ENCODE results near the gene USP47. TPM values are rescaled to one million over a fixed set of nuclear protein-coding genes. Genes with fewer than 3 reads are reported as not detected.

Gene USP47
- total RNA-seq, 5 donors from 2014 or later (not counting 1 experiment from before 2014, with no cell fraction given), result 49.3 to 77.6 (median 58.6) TPM

DNA sequence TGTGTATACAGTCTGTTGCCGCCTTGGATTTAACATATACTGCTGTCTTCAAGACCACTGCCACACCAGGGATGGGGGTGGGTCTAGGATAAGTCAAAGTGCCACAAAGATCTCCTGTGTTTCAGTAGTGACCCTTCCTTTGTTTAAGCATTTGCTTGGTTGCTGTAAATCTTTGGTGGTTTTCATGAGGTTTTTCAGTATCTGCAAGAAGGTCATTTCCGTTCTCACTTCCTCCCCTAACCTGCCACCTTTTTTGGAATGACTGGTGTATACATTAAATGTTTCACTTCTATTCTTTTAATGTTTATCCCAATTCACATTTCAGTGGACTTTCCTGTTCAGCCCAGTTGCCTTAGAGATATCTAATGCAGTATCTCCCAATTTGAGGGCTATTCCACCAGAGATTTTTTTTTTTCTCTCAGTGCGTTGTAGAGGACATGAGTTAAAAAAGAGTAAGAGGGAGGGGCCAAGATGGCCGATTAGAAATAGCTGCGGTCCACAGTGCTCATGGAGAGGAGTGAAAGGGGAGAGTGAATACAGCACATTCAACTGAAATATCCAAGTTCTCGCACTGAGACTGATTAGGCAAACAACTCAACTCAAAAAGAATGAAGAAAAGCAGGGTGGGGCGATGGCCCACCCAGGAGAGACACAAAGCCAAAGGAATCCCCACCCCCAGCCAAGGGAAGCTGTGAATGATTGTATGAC, 43.2 kb downstream of the USP47 start:
- POLR2A ChIA-PET, result no interaction called here
- peaks cover 50 to 60% (median 55%) of the 10 kb centered on the region in 3 donors for H3K4me1 Mint-ChIP-seq
- H3K4me3 Mint-ChIP-seq, result peak overlapping the region in 1 of 3 donors; percentile 14

GRCh38 chr11:11894486-11894885, 52.7 kb downstream of the USP47 start:
- H3K36me3 Mint-ChIP-seq, result peaks cover 42% of the 10 kb centered on the region
- CTCF ChIA-PET, result no interaction called here
- no peaks in the 10 kb centered on the region for H3K27me3 Mint-ChIP-seq

More for the DNA sequence above, 43.2 kb downstream of the USP47 start:
- Histone ChIP-seq H3K9me3 (no peaks in the 10 kb centered on the region), H3K4me1 (ENCODE audit: control insufficient read depth in 1 of 2, extremely low read depth in 1 of 2, insufficient read depth in 2 of 2, low read length in 2 of 2) (peaks cover 7 to 8% of the 10 kb centered on the region in 2 experiments), H3K27ac (ENCODE audit: low read length) (no peak overlapping the region), H3K27me3 (replicated peaks in 1 of 2; ENCODE audit: control insufficient read depth in 2 of 2, extremely low read depth in 1 of 2, insufficient read depth in 2 of 2, low read length in 1 of 2) (no peaks in the 10 kb centered on the region), H3K4me3 (ENCODE audit: control insufficient read depth in 1 of 2, extremely low read depth in 1 of 2, low read length in 1 of 2) (no peak overlapping the region), H3K36me3 (ENCODE audit: control insufficient read depth in 2 of 2, extremely low read depth in 1 of 2, insufficient read depth in 1 of 2, low read length in 1 of 2) (peaks cover 10 to 49% of the 10 kb centered on the region in 2 donors)
- H3K36me3 Mint-ChIP-seq, result peaks cover 78% of the 10 kb centered on the region
- ATAC-seq (replicated peaks in 1 of 4) (peak in 1 of 4 experiments; percentile 19), DNase-seq (peak in 1 of 35 experiments; percentile 12)
- no peaks in the 10 kb centered on the region for H3K9me3 Mint-ChIP-seq
- CTCF ChIA-PET, result no interaction called here
- H3K27ac Mint-ChIP-seq, result no peak overlapping the region
- WGBS (ENCODE audit: insufficient coverage), result no CpG with 5 or more reads among the region's 7 CpGs
- H3K27me3 Mint-ChIP-seq, result no peaks in the 10 kb centered on the region

GRCh38 chr11:11895672-11896071, 53.9 kb downstream of the USP47 start:
- peak overlapping the region in 1 of 2 donors; percentile 68 for H3K27ac Mint-ChIP-seq
- H3K27me3 Mint-ChIP-seq, result no peaks in the 10 kb centered on the region
- H3K4me3 Mint-ChIP-seq, result no peak overlapping the region
- Histone ChIP-seq H3K27me3 (replicated peaks in 1 of 2; ENCODE audit: control insufficient read depth in 2 of 2, extremely low read depth in 1 of 2, insufficient read depth in 2 of 2, low read length in 1 of 2) (no peaks in the 10 kb centered on the region), H3K27ac (ENCODE audit: low read length) (no peak overlapping the region), H3K36me3 (ENCODE audit: control insufficient read depth in 2 of 2, extremely low read depth in 1 of 2, insufficient read depth in 1 of 2, low read length in 1 of 2) (peaks cover 6 to 39% of the 10 kb centered on the region in 2 donors), H3K4me3 (ENCODE audit: control insufficient read depth in 1 of 2, extremely low read depth in 1 of 2, low read length in 1 of 2) (no peak overlapping the region), H3K9me3 (no peaks in the 10 kb centered on the region), H3K4me1 (ENCODE audit: control insufficient read depth in 1 of 2, extremely low read depth in 1 of 2, insufficient read depth in 2 of 2, low read length in 2 of 2) (no peaks in the 10 kb centered on the region)
- H3K36me3 Mint-ChIP-seq, result peaks cover 38% of the 10 kb centered on the region
- ATAC-seq (replicated peaks in 1 of 4), result no peak
- ChIA-PET CTCF (interaction anchor here in 1 of 2 donors (0.8 to 1.6 kb wide), 2 partner anchors 10 to 96 kb away, joined by 3 to 6 read pairs; no protein-coding TSS in a partner anchor), POLR2A (no interaction called here)
- H3K4me1 Mint-ChIP-seq, result peaks cover 2 to 4% (median 3%) of the 10 kb centered on the region in 3 donors
- no CpG with 5 or more reads among the region's 1 CpG for WGBS (ENCODE audit: insufficient coverage)
- DNase-seq, result peak in 1 of 35 experiments; percentile 13
- no peaks in the 10 kb centered on the region for H3K9me3 Mint-ChIP-seq

More at GRCh38 chr11:11894486-11894885, 52.7 kb downstream of the USP47 start:
- no CpG with 5 or more reads among the region's 1 CpG for WGBS (ENCODE audit: insufficient coverage)
- H3K27ac ChIP-seq (ENCODE audit: low read length), result no peak overlapping the region
- DNase-seq (no peak), ATAC-seq (replicated peaks in 1 of 4) (no peak)
- H3K9me3 ChIP-seq, result no peaks in the 10 kb centered on the region
- Mint-ChIP-seq H3K4me3 (no peak overlapping the region), H3K4me1 (peaks cover 8 to 14% (median 11%) of the 10 kb centered on the region in 3 donors), H3K9me3 (no peaks in the 10 kb centered on the region), H3K27ac (no peak overlapping the region)
- H3K4me1 ChIP-seq (ENCODE audit: control insufficient read depth in 1 of 2, extremely low read depth in 1 of 2, insufficient read depth in 2 of 2, low read length in 2 of 2), result no peaks in the 10 kb centered on the region
- POLR2A ChIA-PET, result no interaction called here
- peaks cover 6 to 39% of the 10 kb centered on the region in 2 donors for H3K36me3 ChIP-seq (ENCODE audit: control insufficient read depth in 2 of 2, extremely low read depth in 1 of 2, insufficient read depth in 1 of 2, low read length in 1 of 2)
- no peaks in the 10 kb centered on the region for H3K27me3 ChIP-seq (replicated peaks in 1 of 2; ENCODE audit: control insufficient read depth in 2 of 2, extremely low read depth in 1 of 2, insufficient read depth in 2 of 2, low read length in 1 of 2)
- no peak overlapping the region for H3K4me3 ChIP-seq (ENCODE audit: control insufficient read depth in 1 of 2, extremely low read depth in 1 of 2, low read length in 1 of 2)

- H3K9me3 Mint-ChIP-seq, result no peaks in the 10 kb centered on the region
- H3K4me1 ChIP-seq (ENCODE audit: control insufficient read depth in 1 of 2, extremely low read depth in 1 of 2, insufficient read depth in 2 of 2, low read length in 2 of 2), result no peaks in the 10 kb centered on the region
- H3K4me3 ChIP-seq (ENCODE audit: control insufficient read depth in 1 of 2, extremely low read depth in 1 of 2, low read length in 1 of 2), result no peak overlapping the region
- no peak for ATAC-seq (replicated peaks in 1 of 4)
- H3K4me1 Mint-ChIP-seq, result no peaks in the 10 kb centered on the region
- WGBS (ENCODE audit: insufficient coverage), result no CpG with 5 or more reads among the region's 2 CpGs
- POLR2A ChIA-PET, result no interaction called here
- DNase-seq, result no peak
- H3K9me3 ChIP-seq, result no peaks in the 10 kb centered on the region
- peaks cover 37% of the 10 kb centered on the region for H3K36me3 Mint-ChIP-seq
- no peak overlapping the region for H3K4me3 Mint-ChIP-seq
- no peak overlapping the region for H3K27ac ChIP-seq (ENCODE audit: low read length)
- H3K27me3 Mint-ChIP-seq, result no peaks in the 10 kb centered on the region
- H3K27me3 ChIP-seq (replicated peaks in 1 of 2; ENCODE audit: control insufficient read depth in 2 of 2, extremely low read depth in 1 of 2, insufficient read depth in 2 of 2, low read length in 1 of 2), result no peaks in the 10 kb centered on the region
- CTCF ChIA-PET, result interaction anchor here in 1 of 2 donors (1.1 kb wide), 1 partner anchor 100 kb away, joined by 5 read pairs; no protein-coding TSS in a partner anchor
- H3K36me3 ChIP-seq (ENCODE audit: control insufficient read depth in 2 of 2, extremely low read depth in 1 of 2, insufficient read depth in 1 of 2, low read length in 1 of 2), result peaks cover 6 to 33% of the 10 kb centered on the region in 2 donors
- no peak overlapping the region for H3K27ac Mint-ChIP-seq
Measured at GRCh38 chr11:11898648-11899047, 56.9 kb downstream of the USP47 start.

GRCh38 chr11:11899401-11899800, 57.6 kb downstream of the USP47 start:
- no peaks in the 10 kb centered on the region for H3K27me3 ChIP-seq (replicated peaks in 1 of 2; ENCODE audit: control insufficient read depth in 2 of 2, extremely low read depth in 1 of 2, insufficient read depth in 2 of 2, low read length in 1 of 2)
- Mint-ChIP-seq H3K4me1 (no peaks in the 10 kb centered on the region), H3K27ac (peak overlapping the region; percentile 33 to 36), H3K9me3 (no peaks in the 10 kb centered on the region), H3K4me3 (no peak overlapping the region), H3K36me3 (peaks cover 42% of the 10 kb centered on the region), H3K27me3 (no peaks in the 10 kb centered on the region)
- ChIA-PET POLR2A (no interaction called here), CTCF (interaction anchor here in 1 of 2 donors (0.7 to 1.1 kb wide), 2 partner anchors 8 to 100 kb away, joined by 4 to 5 read pairs; no protein-coding TSS in a partner anchor)
- peak in 1 of 4 experiments; percentile 26 for ATAC-seq (replicated peaks in 1 of 4)
- peak in 1 of 35 experiments; percentile 9 for DNase-seq
- H3K36me3 ChIP-seq (ENCODE audit: control insufficient read depth in 2 of 2, extremely low read depth in 1 of 2, insufficient read depth in 1 of 2, low read length in 1 of 2), result peaks cover 2 to 40% of the 10 kb centered on the region in 2 donors
- H3K4me1 ChIP-seq (ENCODE audit: control insufficient read depth in 1 of 2, extremely low read depth in 1 of 2, insufficient read depth in 2 of 2, low read length in 2 of 2), result no peaks in the 10 kb centered on the region
- WGBS (ENCODE audit: insufficient coverage), result 100% methylated on average over 1 of the region's 1 CpG
- no peak overlapping the region for H3K4me3 ChIP-seq (ENCODE audit: control insufficient read depth in 1 of 2, extremely low read depth in 1 of 2, low read length in 1 of 2)
- no peak overlapping the region for H3K27ac ChIP-seq (ENCODE audit: low read length)
- H3K9me3 ChIP-seq, result no peaks in the 10 kb centered on the region

DNA sequence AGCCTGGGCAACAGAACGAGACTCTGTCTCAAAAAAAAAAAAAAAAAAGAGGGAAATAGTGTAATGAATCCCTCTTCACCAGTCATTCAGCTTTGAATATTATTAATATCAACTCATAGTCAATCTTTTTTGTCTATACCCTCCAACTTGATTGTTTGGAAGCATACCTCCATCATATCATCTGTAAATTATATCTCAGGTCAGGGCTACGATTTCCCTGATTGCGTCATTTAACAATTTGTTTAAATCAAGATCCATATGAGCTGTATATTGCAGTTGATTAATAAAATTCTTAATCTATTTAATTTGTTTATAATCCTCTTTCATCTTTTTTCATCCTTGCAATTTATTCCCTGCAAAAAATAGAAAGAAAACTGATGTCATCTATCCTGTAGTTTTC, 60.2 kb downstream of the USP47 start:
- POLR2A ChIA-PET, result no interaction called here
- Mint-ChIP-seq H3K4me1 (no peaks in the 10 kb centered on the region), H3K4me3 (no peak overlapping the region), H3K36me3 (peaks cover 43% of the 10 kb centered on the region), H3K27ac (no peak overlapping the region), H3K9me3 (no peaks in the 10 kb centered on the region), H3K27me3 (no peaks in the 10 kb centered on the region)
- Histone ChIP-seq H3K4me1 (ENCODE audit: control insufficient read depth in 1 of 2, extremely low read depth in 1 of 2, insufficient read depth in 2 of 2, low read length in 2 of 2) (no peaks in the 10 kb centered on the region), H3K4me3 (ENCODE audit: control insufficient read depth in 1 of 2, extremely low read depth in 1 of 2, low read length in 1 of 2) (no peak overlapping the region), H3K9me3 (no peaks in the 10 kb centered on the region), H3K27me3 (replicated peaks in 1 of 2; ENCODE audit: control insufficient read depth in 2 of 2, extremely low read depth in 1 of 2, insufficient read depth in 2 of 2, low read length in 1 of 2) (no peaks in the 10 kb centered on the region), H3K36me3 (ENCODE audit: control insufficient read depth in 2 of 2, extremely low read depth in 1 of 2, insufficient read depth in 1 of 2, low read length in 1 of 2) (peaks cover 0 to 49% of the 10 kb centered on the region in 2 donors), H3K27ac (ENCODE audit: low read length) (no peak overlapping the region)
- CTCF ChIA-PET, result no interaction called here
- WGBS (ENCODE audit: insufficient coverage), result no CpG with 5 or more reads among the region's 3 CpGs
- DNase-seq (no peak), ATAC-seq (replicated peaks in 1 of 4) (no peak)
